ENCODE data around the gene TMPRSS2.
"Not testable (repeated sequence)": the region's sequence is repeated elsewhere in the genome, so short reads cannot be mapped to it uniquely, and the experiment has no call there.

The TMPRSS2 gene

GRCh38 chr21:41425954-41426675, 81.8 kb downstream of the TMPRSS2 start, which contains the start of gene MX1:
MX1 (plus strand) TSS chr21:41426239; CDS start chr21:41432071, 5,832 bp downstream.
- H3K9me3 Mint-ChIP-seq, result peaks cover 2 to 4% of the 10 kb centered on the region in 2 donors
- ATAC-seq (replicated peaks) (peak; percentile 92), DNase-seq (peak; percentile 70)
- peaks cover 49 to 81% of the 10 kb centered on the region in 2 donors for H3K4me1 Mint-ChIP-seq
- H3K4me3 Mint-ChIP-seq, result peak within 1 kb of the TSS; percentile 93 to 99
- H3K27ac Mint-ChIP-seq, result peak within 1 kb of the TSS; percentile 92
- H3K36me3 Mint-ChIP-seq, result peaks cover 0 to 8% of the 10 kb centered on the region in 2 donors
- H3K27me3 Mint-ChIP-seq, result no peaks in the 10 kb centered on the region

GRCh38 chr21:41425588-41425953, 82.4 kb downstream of the TMPRSS2 start:
- peaks cover 50 to 84% of the 10 kb centered on the region in 2 donors for H3K4me1 Mint-ChIP-seq
- ATAC-seq (replicated peaks) (no peak), DNase-seq (no peak)
- H3K27me3 Mint-ChIP-seq, result no peaks in the 10 kb centered on the region
- peak overlapping the region; percentile 92 for H3K27ac Mint-ChIP-seq
- H3K36me3 Mint-ChIP-seq, result peaks cover 0 to 8% of the 10 kb centered on the region in 2 donors
- peaks cover 2 to 4% of the 10 kb centered on the region in 2 donors for H3K9me3 Mint-ChIP-seq
- peak overlapping the region; percentile 93 to 99 for H3K4me3 Mint-ChIP-seq

GRCh38 chr21:41423305-41423636, 84.7 kb downstream of the TMPRSS2 start:
- not testable (repeated sequence) for H3K27me3 Mint-ChIP-seq; H3K4me3 Mint-ChIP-seq; DNase-seq; ATAC-seq (replicated peaks); H3K9me3 Mint-ChIP-seq; H3K36me3 Mint-ChIP-seq; H3K27ac Mint-ChIP-seq
- H3K4me1 Mint-ChIP-seq, result peaks cover 50 to 88% of the 10 kb centered on the region in 2 donors

GRCh38 chr21:41422546-41423304, 85.2 kb downstream of the TMPRSS2 start:
- H3K27me3 Mint-ChIP-seq, result no peaks in the 10 kb centered on the region
- peaks cover 0 to 3% of the 10 kb centered on the region in 2 donors for H3K36me3 Mint-ChIP-seq
- no peak for DNase-seq
- peaks cover 45 to 83% of the 10 kb centered on the region in 2 donors for H3K4me1 Mint-ChIP-seq
- no peak for ATAC-seq (replicated peaks)
- peak overlapping the region; percentile 57 for H3K27ac Mint-ChIP-seq
- H3K4me3 Mint-ChIP-seq, result no peak overlapping the region
- H3K9me3 Mint-ChIP-seq, result peaks cover 4 to 6% of the 10 kb centered on the region in 2 donors

- peaks cover 36 to 68% of the 10 kb centered on the region in 2 donors for H3K4me1 Mint-ChIP-seq
- H3K36me3 Mint-ChIP-seq; ATAC-seq (replicated peaks); DNase-seq; H3K27me3 Mint-ChIP-seq: not testable (repeated sequence)
- H3K4me3 Mint-ChIP-seq, result peak overlapping the region in 1 of 2 donors; percentile 80
- peak overlapping the region; percentile 87 for H3K27ac Mint-ChIP-seq
- peaks cover 9 to 13% of the 10 kb centered on the region in 2 donors for H3K9me3 Mint-ChIP-seq
Observed at GRCh38 chr21:41420998-41421397, 87.0 kb downstream of the TMPRSS2 start.

- no peaks in the 10 kb centered on the region for H3K27me3 Mint-ChIP-seq
- ATAC-seq (replicated peaks) (peak; percentile 96), DNase-seq (peak; percentile 47)
- peaks cover 0 to 2% of the 10 kb centered on the region in 2 donors for H3K36me3 Mint-ChIP-seq
- H3K9me3 Mint-ChIP-seq, result peaks cover 9 to 17% of the 10 kb centered on the region in 2 donors
- H3K4me3 Mint-ChIP-seq, result peak overlapping the region; percentile 78 to 80
- H3K27ac Mint-ChIP-seq, result peak overlapping the region; percentile 87
- peaks cover 32 to 60% of the 10 kb centered on the region in 2 donors for H3K4me1 Mint-ChIP-seq
Observed at GRCh38 chr21:41419921-41420862, 87.8 kb downstream of the TMPRSS2 start.

GRCh38 chr21:41418956-41419680, 88.8 kb downstream of the TMPRSS2 start:
- peaks cover 11 to 17% of the 10 kb centered on the region in 2 donors for H3K9me3 Mint-ChIP-seq
- H3K36me3 Mint-ChIP-seq, result peaks cover 0 to 2% of the 10 kb centered on the region in 2 donors
- H3K27me3 Mint-ChIP-seq, result no peaks in the 10 kb centered on the region
- peaks cover 29 to 49% of the 10 kb centered on the region in 2 donors for H3K4me1 Mint-ChIP-seq
- H3K27ac Mint-ChIP-seq, result no peak overlapping the region
- no peak for DNase-seq
- ATAC-seq (replicated peaks), result no peak
- H3K4me3 Mint-ChIP-seq, result no peak overlapping the region

- H3K4me3 Mint-ChIP-seq, result no peak overlapping the region
- H3K9me3 Mint-ChIP-seq, result peaks cover 13% of the 10 kb centered on the region in 2 donors
- peaks cover 0 to 2% of the 10 kb centered on the region in 2 donors for H3K36me3 Mint-ChIP-seq
- H3K27me3 Mint-ChIP-seq, result no peaks in the 10 kb centered on the region
- peaks cover 23 to 42% of the 10 kb centered on the region in 2 donors for H3K4me1 Mint-ChIP-seq
- ATAC-seq (replicated peaks) (no peak), DNase-seq (no peak)
- H3K27ac Mint-ChIP-seq, result no peak overlapping the region
Observed at GRCh38 chr21:41418393-41418792, 89.6 kb downstream of the TMPRSS2 start.

GRCh38 chr21:41417505-41417904, 90.5 kb downstream of the TMPRSS2 start:
- H3K36me3 Mint-ChIP-seq, result not testable (repeated sequence)

More at GRCh38 chr21:41417505-41417904, 90.5 kb downstream of the TMPRSS2 start:
- not testable (repeated sequence) for H3K4me3 Mint-ChIP-seq; DNase-seq; ATAC-seq (replicated peaks); H3K27ac Mint-ChIP-seq; H3K27me3 Mint-ChIP-seq
- Mint-ChIP-seq H3K9me3 (peaks cover 13 to 15% of the 10 kb centered on the region in 2 donors), H3K4me1 (peaks cover 17 to 33% of the 10 kb centered on the region in 2 donors)

All from stimulated activated naive B cell treated with anti-CD40 and anti-IgM and Interleukin-4, amounts not matched to agents 10 μg/mL and 1 μg/mL and 100 μg/mL, for 72 hours (primary cell).